ENCODE data around the gene LSM3. TPM values are rescaled to one million over a fixed set of nuclear protein-coding genes. Genes with fewer than 3 reads are reported as not detected.

Gene LSM3
- total and polyA plus RNA-seq, 9 of the 15 experiments (the other 6 are each of a cell fraction or from before 2014, with no cell fraction given), result 33.8 to 203 (median 61.2) TPM

GRCh38 chr3:14145670-14146380 is 32.8 kb upstream of the LSM3 start:
- Histone ChIP-seq H3K9me1 (ENCODE audit: control insufficient read depth, insufficient read depth, low read length) (no peaks in the 10 kb centered on the region), H3K9ac (ENCODE audit: insufficient read depth in 1 of 2, low read depth in 2 of 2, low read length in 2 of 2) (peak overlapping the region in 1 of 2 experiments; percentile 19; a peak in 2 of 4 replicates), H3K4me1 (replicated peaks in 1 of 2; ENCODE audit: control insufficient read depth in 2 of 2, insufficient read depth in 2 of 2, low read length in 2 of 2) (peaks cover 13 to 14% of the 10 kb centered on the region in 2 experiments), H3K79me2 (ENCODE audit: control insufficient read depth, insufficient read depth, low read length) (no peaks in the 10 kb centered on the region), H3K4me3 (no peak overlapping the region), H4K20me1 (replicated peaks; ENCODE audit: control insufficient read depth, insufficient read depth, low read length) (no peaks in the 10 kb centered on the region), H3K4me2 (ENCODE audit: insufficient read depth, low read length) (no peak overlapping the region), H3K27ac (ENCODE audit: extremely low read depth, low read depth, low read length) (no peak overlapping the region; the same call in 2 of the 3 replicates), H2AFZ (ENCODE audit: low read depth, low read length) (no peak overlapping the region), H3K36me3 (ENCODE audit: control insufficient read depth, insufficient read depth, low read length) (peaks cover 74% of the 10 kb centered on the region; the same call in 2 of the 3 replicates), H3K9me3 (replicated peaks; ENCODE audit: control insufficient read depth, insufficient read depth, low read depth, low read length) (no peaks in the 10 kb centered on the region), H3K27me3 (ENCODE audit: control insufficient read depth in 2 of 2, insufficient read depth in 2 of 2, low read length in 2 of 2) (no peaks in the 10 kb centered on the region)
- in situ Hi-C loops (cut with MboI), result no loop called here
- DNase-seq (ENCODE audit: extremely low read depth in 1 of 4, low spot score in 3 of 4), result no peak
- 82% methylated on average over 10 of the region's 10 CpGs for WGBS (ENCODE audit: insufficient coverage, low coverage, missing lambda C conversion rate)
- TSS peak; percentile 43 for BruUV-seq (replicated peaks)
- intact Hi-C loops (cut with micrococcal nuclease), result no loop called here
- FAIRE-seq, result no peak
- CTCF ChIA-PET (ENCODE audit: low intra/inter-chr PET ratio), result no interaction called here
- TF ChIP-seq POLR2G (IDR thresholded peaks at IDR 0.05; ENCODE audit: low read depth, low read length) (peak; percentile 39; the same call in 1 of the 2 replicates), CTCF (IDR thresholded peaks at IDR 0.05 in 2 of 3, conservative IDR thresholded peaks at IDR 0.05 in 1 of 3; ENCODE audit: insufficient read depth in 2 of 3, low read depth in 1 of 3, low read length in 3 of 3) (0 out of 6 replicates have a peak, but pooled peaks of 1 of the 3 experiments have one; percentile 6), ZNF143 (CRISPR knock-in tag; IDR thresholded peaks at IDR 0.05) (no peak)
- no peak for ATAC-seq
- POLR2A ChIA-PET, result interaction anchor here (0.6 to 3.6 kb wide), 9 partner anchors 8 to 429 kb away, joined by 3 to 18 read pairs (median 4); partner anchors contain the start of genes CHCHD4 and TMEM43

Data from K562 (cell line).